HG03064 (cell line): ENCODE results near the gene ATAD3B.

Experiments
- ATAC-seq: cut with Tn5 transposase; IDR thresholded peaks from one replicate; pipeline ENCODE4 v1.9.1; 2021; ENCODE audit warnings: low read depth; ENCODE audit not compliant: unreplicated experiment

Gene ATAD3B

DNA sequence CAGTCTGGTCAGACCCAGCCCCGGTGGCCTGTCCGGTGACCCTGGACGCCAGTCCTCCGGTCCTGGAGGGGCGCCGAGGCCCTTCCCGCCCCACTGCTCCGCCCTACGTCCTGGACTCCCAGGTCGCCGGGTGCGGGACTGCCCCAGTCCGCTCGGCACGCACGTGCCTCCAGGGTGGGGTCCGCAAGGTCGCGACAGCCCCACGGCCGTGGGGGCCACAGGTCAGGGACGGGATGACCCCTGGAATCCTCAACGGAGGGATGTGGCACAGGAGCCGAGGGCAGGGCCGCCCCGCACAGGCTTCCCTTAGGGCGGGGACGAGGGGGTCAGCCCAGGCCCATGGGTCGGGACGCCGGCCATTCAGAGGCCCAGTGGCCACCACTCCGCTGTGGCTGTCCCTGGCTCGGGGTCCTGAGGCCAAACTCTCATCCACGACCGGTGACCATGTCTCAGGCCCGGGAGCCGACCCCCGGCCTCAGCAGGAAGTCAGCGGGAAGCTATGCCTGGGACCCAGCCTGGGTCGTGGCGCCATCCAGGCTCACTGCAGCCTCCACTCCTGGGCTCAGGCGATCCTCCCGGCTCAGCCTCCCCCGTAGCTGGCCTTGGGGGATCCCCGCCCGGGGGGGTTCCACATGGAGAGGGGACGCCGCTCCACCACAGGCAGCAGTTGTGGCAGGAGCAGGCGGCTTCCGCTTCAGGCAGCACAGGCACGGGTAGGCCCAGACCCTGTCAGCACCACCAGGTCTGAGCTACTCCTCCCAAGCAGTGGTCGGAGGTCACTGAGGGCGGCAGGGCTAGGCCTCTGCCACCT, 69.5 kb downstream of the ATAD3B start:
- ATAC-seq, result no peak

DNA sequence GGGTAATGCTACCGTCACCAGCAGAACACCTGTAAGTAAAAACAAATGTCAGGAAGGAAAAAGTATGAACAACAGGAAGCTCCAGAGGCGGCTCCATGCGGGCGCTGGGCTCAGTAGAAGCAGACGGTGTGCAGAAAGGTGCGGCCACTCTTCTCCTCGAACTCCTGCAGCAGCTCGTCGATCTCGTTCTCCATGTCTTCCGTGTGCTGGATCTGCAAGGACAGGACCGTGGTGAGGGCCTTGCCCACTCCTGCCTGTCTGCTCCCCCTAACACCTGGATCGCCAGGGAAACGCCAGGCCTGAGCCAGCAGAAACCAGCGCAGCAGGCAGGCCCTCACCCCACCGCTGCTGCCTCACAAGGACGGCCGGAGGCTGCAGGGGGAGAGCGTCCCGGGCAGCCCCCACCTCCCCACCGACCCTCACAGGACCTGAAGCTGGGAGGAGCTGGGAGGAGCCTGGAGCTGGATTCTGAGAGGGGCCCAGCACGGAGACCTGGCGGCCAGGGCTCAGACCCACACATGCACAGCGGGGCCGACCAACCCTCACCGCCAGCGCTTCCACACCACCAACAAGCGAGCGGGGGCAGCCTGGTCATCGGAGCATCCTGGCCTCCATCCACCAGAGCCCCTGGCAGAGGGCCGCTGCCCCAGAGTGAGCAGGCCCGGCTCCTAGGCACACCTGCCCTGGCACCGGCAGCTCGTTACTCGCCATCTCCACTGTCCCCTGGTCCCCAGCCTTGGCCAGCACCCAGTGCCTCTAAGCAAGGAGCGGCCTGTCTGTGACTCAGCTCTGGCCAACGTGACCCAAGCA, 70.6 kb downstream of the ATAD3B start:
- no peak for ATAC-seq

DNA sequence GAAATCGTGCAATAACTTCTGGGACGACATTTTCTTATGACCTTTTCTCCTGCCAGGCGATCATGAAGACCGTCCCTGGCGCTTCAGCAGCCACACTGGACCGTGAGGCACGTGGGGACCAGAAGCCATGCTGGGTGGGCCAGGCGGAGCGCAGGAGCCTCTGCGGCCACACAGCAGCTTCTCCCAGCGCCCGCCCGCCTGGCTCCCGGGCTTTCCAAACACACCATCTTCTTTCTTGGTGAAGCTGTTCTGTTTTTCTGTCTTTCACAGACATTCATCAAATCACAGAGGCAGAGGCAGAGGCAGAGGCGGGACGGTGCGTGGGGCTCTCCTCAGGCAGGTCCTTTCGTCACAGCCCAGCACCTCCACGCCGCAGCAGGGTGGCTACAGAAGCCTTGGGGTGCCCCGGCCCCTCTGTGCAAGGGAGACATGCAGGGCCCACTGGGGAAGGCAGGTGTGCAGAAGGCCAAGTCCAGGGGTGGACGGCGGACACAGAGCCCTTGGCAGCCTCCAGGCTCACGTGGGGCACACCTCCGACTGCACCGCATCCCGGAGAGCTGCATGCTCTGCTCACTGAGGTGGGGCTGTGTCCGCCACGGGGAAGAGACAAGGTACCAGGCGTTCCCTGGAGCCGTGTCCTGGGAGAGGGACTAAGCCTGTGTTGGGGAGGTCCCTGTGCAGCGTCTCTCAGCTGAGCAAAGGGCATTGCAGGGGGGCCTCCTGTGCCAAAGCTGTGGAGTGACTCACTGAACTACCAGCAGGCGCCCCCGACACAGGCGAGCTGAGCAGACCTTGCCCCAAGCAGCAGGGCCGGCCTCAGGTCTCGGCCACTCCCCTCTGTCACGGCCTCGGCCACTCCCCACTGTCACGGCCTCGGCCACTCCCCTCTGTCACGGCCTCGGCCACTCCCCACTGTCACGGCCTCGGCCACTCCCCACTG, 71.5 kb downstream of the ATAD3B start:
- ATAC-seq, result no peak

DNA sequence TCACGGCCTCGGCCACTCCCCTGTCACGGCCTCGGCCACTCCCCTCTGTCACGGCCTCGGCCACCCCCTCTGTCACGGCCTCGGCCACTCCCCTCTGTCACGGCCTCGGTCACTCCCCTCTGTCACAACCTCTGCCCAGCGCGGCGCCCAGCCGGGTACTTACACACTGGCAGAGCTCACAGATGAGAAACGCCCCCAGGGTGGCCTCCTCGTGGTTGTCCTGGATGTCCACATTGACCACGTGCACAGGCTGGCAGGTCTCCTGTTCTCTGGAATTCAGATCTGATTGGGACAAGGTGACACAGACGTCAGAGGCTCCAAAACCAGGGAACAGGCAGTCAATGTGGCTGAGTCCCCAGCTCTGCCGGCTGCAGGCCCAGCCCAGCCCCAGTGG, 72.1 kb downstream of the ATAD3B start:
- no peak for ATAC-seq

DNA sequence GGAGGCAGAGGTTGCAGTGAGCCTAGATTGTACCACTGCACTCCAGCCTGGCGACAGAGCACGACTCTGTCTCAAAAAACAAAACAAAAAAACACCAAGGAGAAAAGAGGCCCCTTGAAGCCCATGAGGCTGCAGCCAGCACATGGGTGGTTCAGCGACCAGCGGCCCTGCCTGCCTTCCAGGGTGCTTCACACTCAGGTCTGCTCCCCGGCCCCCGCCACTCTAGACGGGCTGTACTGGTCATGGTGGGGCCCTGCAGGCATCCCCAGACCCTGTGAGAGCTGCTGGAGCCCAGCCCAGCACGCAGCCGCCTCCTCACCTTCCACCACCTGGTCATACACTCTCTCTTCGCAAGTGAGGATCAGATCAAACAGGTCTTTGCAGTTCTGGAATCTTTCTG, 73.0 kb downstream of the ATAD3B start:
- ATAC-seq, result no peak
